Testis (tissue), 2 donors: ENCODE data around the gene C1orf87.
"Not testable (repeated sequence)": the region's sequence is repeated elsewhere in the genome, so short reads cannot be mapped to it uniquely, and the experiment has no call there.

Source experiments
- CTCF ChIP-seq, 3 experiments: fragments of 450-650 bp in 2 of 3; fragments of 200-600 bp in 1 of 3; sonication (generic) in 1 of 3; IDR thresholded peaks; one replicate each; pipeline ENCODE4 v1.5.1; 2016 to 2019; ENCODE audit warnings: antibody characterized with exemption in 3 of 3, mild to moderate bottlenecking in 2 of 3, moderate library complexity in 1 of 3
- POLR2A ChIP-seq: fragments of 450-650 bp; IDR thresholded peaks from one replicate; pipeline ENCODE4 v1.6.1; 2017; ENCODE audit warnings: antibody characterized with exemption, mild to moderate bottlenecking, moderate library complexity

- not testable (repeated sequence) for TF ChIP-seq POLR2A; CTCF (IDR thresholded peaks at IDR 0.05)
These were observed 103.9 kb downstream of the C1orf87 start for GRCh38 chr1:59969542-59970175.
